ENCODE results near the gene VANGL1. TPM values are rescaled to one million over a fixed set of nuclear protein-coding genes. Genes with fewer than 3 reads are reported as not detected.

Gene VANGL1
- total and polyA plus RNA-seq, 2 of the 13 experiments (the other 11 are each of a cell fraction or from before 2014, with no cell fraction given): 5.3 to 9.4 TPM

DNA sequence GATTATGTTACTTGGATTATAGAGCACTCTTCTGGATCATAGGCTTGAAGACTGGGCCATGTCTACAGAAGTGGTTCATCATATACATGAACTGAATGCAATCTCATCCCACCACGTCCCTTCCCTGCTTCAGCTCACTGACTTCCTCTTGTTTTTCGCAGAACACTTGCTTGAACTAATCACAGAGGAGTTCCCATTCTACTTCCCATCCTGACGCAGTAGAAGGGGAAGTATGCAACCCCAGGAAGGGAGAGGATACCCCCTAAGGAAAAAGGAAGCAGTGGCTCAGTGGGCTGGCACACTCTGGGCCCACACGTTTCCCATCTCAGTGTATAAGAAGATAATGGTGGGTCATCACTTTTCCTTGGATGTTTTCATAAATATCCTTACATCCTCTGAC lies 90.5 kb downstream of the VANGL1 start (continued):
- TF ChIP-seq, protein P1, sequence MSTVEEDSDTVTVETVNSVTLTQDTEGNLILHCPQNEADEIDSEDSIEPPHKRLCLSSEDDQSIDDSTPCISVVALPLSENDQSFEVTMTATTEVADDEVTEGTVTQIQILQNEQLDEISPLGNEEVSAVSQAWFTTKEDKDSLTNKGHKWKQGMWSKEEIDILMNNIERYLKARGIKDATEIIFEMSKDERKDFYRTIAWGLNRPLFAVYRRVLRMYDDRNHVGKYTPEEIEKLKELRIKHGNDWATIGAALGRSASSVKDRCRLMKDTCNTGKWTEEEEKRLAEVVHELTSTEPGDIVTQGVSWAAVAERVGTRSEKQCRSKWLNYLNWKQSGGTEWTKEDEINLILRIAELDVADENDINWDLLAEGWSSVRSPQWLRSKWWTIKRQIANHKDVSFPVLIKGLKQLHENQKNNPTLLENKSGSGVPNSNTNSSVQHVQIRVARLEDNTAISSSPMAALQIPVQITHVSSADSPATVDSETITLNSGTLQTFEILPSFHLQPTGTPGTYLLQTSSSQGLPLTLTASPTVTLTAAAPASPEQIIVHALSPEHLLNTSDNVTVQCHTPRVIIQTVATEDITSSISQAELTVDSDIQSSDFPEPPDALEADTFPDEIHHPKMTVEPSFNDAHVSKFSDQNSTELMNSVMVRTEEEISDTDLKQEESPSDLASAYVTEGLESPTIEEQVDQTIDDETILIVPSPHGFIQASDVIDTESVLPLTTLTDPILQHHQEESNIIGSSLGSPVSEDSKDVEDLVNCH (CRISPR knock-in tag; IDR thresholded peaks at IDR 0.05): no peak
- TF ChIP-seq SNAI1 (CRISPR knock-in tag; IDR thresholded peaks at IDR 0.05; ENCODE audit: borderline replicate concordance): no peak
- no peak for TF ChIP-seq ZNF354B (CRISPR knock-in tag; IDR thresholded peaks at IDR 0.05)
- no peak for TF ChIP-seq FOXJ3 (CRISPR knock-in tag; IDR thresholded peaks at IDR 0.05; ENCODE audit: borderline replicate concordance)
- no peak for TF ChIP-seq SPEN (CRISPR knock-in tag; IDR thresholded peaks at IDR 0.05; ENCODE audit: low read depth)

DNA sequence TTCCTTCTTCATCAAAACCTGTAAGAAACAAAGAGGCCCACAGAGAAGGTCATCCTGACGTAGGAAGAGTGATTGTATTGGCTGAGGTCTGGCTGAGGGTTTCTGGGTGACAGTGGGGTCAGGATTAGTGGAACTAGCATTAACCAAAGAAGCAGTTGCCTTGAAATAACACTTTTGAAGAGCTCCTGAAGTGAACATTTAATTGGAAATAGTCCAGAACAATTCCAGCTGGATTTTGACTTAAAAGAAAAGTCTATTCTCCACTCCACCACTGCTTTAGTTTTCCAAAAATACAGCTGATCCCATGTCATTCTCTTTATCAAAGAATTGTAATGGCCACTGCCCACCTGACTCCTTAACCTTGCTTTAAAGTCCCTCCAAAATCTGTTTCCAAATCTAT lies 99.0 kb downstream of the VANGL1 start:
- in situ Hi-C loops (cut with HindIII; ENCODE audit: extremely low pct_ligation_motif_present, low pct_unique_long_range_greater_than_20kb): no loop called here
- no peak for FAIRE-seq
- H3K4me3 ChIP-seq (replicated peaks in 1 of 3; ENCODE audit: insufficient read depth in 1 of 3, low read depth in 2 of 3, low read length in 3 of 3): no peak overlapping the region
- DNase-seq (ENCODE audit: low spot score): no peak
- no peaks in the 10 kb centered on the region for H3K9me3 ChIP-seq (ENCODE audit: low read length)
- no peak overlapping the region for H3K27ac ChIP-seq (ENCODE audit: extremely low read length, insufficient read depth, low read length)
- no TSS peak for BruUV-seq (replicated peaks)
- POLR2A ChIA-PET: no interaction called here
- intact Hi-C loops (cut with micrococcal nuclease; ENCODE audit: unreplicated experiment): no loop called here
- no peak for ATAC-seq
- no peaks in the 10 kb centered on the region for H3K4me1 ChIP-seq (ENCODE audit: insufficient read depth, low read length)
- H3K36me3 ChIP-seq (replicated peaks in 1 of 2; ENCODE audit: control insufficient read depth in 1 of 2, insufficient read depth in 2 of 2, low read length in 2 of 2): no peaks in the 10 kb centered on the region
- no peaks in the 10 kb centered on the region for H3K27me3 ChIP-seq (ENCODE audit: control insufficient read depth in 1 of 2, insufficient read depth in 2 of 2, low read length in 2 of 2)
- CTCF ChIA-PET (ENCODE audit: low intra/inter-chr PET ratio, low total read pairs): no interaction called here
- H4K20me1 ChIP-seq (ENCODE audit: insufficient read depth, low read length): no peaks in the 10 kb centered on the region
- no peaks in the 10 kb centered on the region for H3K79me2 ChIP-seq (ENCODE audit: insufficient read depth, low read length)
- 11% methylated on average over 1 of the region's 1 CpG for WGBS (ENCODE audit: low lambda C conversion rate)
- H2AFZ ChIP-seq (ENCODE audit: low read length): no peak overlapping the region
- H3K4me2 ChIP-seq (ENCODE audit: low read depth, low read length): no peak overlapping the region
- H3K9ac ChIP-seq (ENCODE audit: insufficient read depth, low read depth, low read length): no peak overlapping the region
- TF ChIP-seq PHF5A (CRISPR knock-in tag; IDR thresholded peaks at IDR 0.05; ENCODE audit: low read depth, unreplicated experiment) (no peak), HES4 (CRISPR knock-in tag; IDR thresholded peaks at IDR 0.05; ENCODE audit: borderline replicate concordance) (no peak), ATF1 (CRISPR knock-in tag; IDR thresholded peaks at IDR 0.05) (no peak), NPAS2 (CRISPR knock-in tag; IDR thresholded peaks at IDR 0.05; ENCODE audit: borderline replicate concordance) (no peak), HOXA3 (CRISPR knock-in tag; IDR thresholded peaks at IDR 0.05) (no peak), ZNF883 (CRISPR knock-in tag; IDR thresholded peaks at IDR 0.05; ENCODE audit: not compliant biosample characterization) (no peak), SRSF4 (IDR thresholded peaks at IDR 0.05; ENCODE audit: low read depth, low read length, poor library complexity, severe bottlenecking) (no peak), ZSCAN12 (CRISPR knock-in tag; IDR thresholded peaks at IDR 0.05) (no peak), ZFP1 (CRISPR knock-in tag; IDR thresholded peaks at IDR 0.05) (no peak)
- TF ChIP-seq, protein P2, sequence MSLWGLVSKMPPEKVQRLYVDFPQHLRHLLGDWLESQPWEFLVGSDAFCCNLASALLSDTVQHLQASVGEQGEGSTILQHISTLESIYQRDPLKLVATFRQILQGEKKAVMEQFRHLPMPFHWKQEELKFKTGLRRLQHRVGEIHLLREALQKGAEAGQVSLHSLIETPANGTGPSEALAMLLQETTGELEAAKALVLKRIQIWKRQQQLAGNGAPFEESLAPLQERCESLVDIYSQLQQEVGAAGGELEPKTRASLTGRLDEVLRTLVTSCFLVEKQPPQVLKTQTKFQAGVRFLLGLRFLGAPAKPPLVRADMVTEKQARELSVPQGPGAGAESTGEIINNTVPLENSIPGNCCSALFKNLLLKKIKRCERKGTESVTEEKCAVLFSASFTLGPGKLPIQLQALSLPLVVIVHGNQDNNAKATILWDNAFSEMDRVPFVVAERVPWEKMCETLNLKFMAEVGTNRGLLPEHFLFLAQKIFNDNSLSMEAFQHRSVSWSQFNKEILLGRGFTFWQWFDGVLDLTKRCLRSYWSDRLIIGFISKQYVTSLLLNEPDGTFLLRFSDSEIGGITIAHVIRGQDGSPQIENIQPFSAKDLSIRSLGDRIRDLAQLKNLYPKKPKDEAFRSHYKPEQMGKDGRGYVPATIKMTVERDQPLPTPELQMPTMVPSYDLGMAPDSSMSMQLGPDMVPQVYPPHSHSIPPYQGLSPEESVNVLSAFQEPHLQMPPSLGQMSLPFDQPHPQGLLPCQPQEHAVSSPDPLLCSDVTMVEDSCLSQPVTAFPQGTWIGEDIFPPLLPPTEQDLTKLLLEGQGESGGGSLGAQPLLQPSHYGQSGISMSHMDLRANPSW (CRISPR knock-in tag; IDR thresholded peaks at IDR 0.05; ENCODE audit: borderline replicate concordance): no peak
- TF ChIP-seq, protein P3, sequence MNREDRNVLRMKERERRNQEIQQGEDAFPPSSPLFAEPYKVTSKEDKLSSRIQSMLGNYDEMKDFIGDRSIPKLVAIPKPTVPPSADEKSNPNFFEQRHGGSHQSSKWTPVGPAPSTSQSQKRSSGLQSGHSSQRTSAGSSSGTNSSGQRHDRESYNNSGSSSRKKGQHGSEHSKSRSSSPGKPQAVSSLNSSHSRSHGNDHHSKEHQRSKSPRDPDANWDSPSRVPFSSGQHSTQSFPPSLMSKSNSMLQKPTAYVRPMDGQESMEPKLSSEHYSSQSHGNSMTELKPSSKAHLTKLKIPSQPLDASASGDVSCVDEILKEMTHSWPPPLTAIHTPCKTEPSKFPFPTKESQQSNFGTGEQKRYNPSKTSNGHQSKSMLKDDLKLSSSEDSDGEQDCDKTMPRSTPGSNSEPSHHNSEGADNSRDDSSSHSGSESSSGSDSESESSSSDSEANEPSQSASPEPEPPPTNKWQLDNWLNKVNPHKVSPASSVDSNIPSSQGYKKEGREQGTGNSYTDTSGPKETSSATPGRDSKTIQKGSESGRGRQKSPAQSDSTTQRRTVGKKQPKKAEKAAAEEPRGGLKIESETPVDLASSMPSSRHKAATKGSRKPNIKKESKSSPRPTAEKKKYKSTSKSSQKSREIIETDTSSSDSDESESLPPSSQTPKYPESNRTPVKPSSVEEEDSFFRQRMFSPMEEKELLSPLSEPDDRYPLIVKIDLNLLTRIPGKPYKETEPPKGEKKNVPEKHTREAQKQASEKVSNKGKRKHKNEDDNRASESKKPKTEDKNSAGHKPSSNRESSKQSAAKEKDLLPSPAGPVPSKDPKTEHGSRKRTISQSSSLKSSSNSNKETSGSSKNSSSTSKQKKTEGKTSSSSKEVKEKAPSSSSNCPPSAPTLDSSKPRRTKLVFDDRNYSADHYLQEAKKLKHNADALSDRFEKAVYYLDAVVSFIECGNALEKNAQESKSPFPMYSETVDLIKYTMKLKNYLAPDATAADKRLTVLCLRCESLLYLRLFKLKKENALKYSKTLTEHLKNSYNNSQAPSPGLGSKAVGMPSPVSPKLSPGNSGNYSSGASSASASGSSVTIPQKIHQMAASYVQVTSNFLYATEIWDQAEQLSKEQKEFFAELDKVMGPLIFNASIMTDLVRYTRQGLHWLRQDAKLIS (CRISPR knock-in tag; IDR thresholded peaks at IDR 0.05): no peak
